H9 (cell line): ENCODE measurements around the gene OIT3. TPM values are rescaled to one million over a fixed set of nuclear protein-coding genes. Genes with fewer than 3 reads are reported as not detected.

Experiments used
- DNase-seq: peaks from one replicate; pipeline ENCODE4 v3.0.0-alpha.2; 2017
- H2AFZ ChIP-seq: one replicate; pipeline ENCODE4 v1.6.1; 2013; ENCODE audit warnings: mild to moderate bottlenecking, low read length, control low read depth, moderate library complexity
- H2AK5ac ChIP-seq: 2 replicates; pipeline ENCODE4 v1.6.1; 2013; ENCODE audit warnings: low read length, control low read depth, mixed read lengths; ENCODE audit not compliant: insufficient read length
- H2BK120ac ChIP-seq: one replicate; pipeline ENCODE4 v1.6.1; 2013; ENCODE audit warnings: low read depth, mild to moderate bottlenecking, low read length, control low read depth, inconsistent platforms; ENCODE audit not compliant: poor library complexity, severe bottlenecking
- H2BK12ac ChIP-seq: 2 replicates; pipeline ENCODE4 v1.6.1; 2013; ENCODE audit warnings: low read length, control low read depth, mixed read lengths, low read depth; ENCODE audit not compliant: insufficient read length
- H2BK15ac ChIP-seq: 2 replicates; pipeline ENCODE4 v1.6.1; 2013; ENCODE audit warnings: low read depth, low read length, control low read depth
- H2BK20ac ChIP-seq: one replicate; pipeline ENCODE4 v1.6.1; 2013; ENCODE audit warnings: low read depth, mild to moderate bottlenecking, low read length, control low read depth, inconsistent platforms; ENCODE audit not compliant: poor library complexity, severe bottlenecking
- H2BK5ac ChIP-seq: 2 replicates; pipeline ENCODE4 v1.6.1; 2013; ENCODE audit warnings: low read length, control low read depth, mixed read lengths; ENCODE audit not compliant: insufficient read length
- H3K14ac ChIP-seq: 2 replicates; pipeline ENCODE4 v1.6.1; 2013; ENCODE audit warnings: low read length, control low read depth; ENCODE audit not compliant: insufficient read depth
- H3K18ac ChIP-seq: 2 replicates; pipeline ENCODE4 v1.6.1; 2013; ENCODE audit warnings: low read depth, mild to moderate bottlenecking, mixed read lengths, low read length, control low read depth; ENCODE audit not compliant: insufficient read length
- H3K23ac ChIP-seq: 2 replicates; pipeline ENCODE4 v1.6.1; 2013; ENCODE audit warnings: low read length, control low read depth, mixed read lengths, low read depth; ENCODE audit not compliant: insufficient read length
- H3K23me2 ChIP-seq: 2 replicates; pipeline ENCODE4 v1.6.1; 2013; ENCODE audit warnings: low read depth, mild to moderate bottlenecking, mixed read lengths, low read length, control low read depth; ENCODE audit not compliant: insufficient read length, poor library complexity, severe bottlenecking
- H3K27ac ChIP-seq: 2 replicates; pipeline ENCODE4 v1.5.1; 2013; ENCODE audit warnings: low read length, control low read depth, mixed read lengths, low read depth; ENCODE audit not compliant: insufficient read length
- H3K27me3 ChIP-seq: 2 replicates; pipeline ENCODE4 v1.6.1; 2013; ENCODE audit warnings: low read length, control low read depth, inconsistent platforms; ENCODE audit not compliant: insufficient read depth
- H3K4ac ChIP-seq: 2 replicates; pipeline ENCODE4 v1.6.1; 2013; ENCODE audit warnings: low read depth, mild to moderate bottlenecking, control low read depth, inconsistent platforms, low read length, moderate library complexity
- H3K4me1 ChIP-seq: 2 replicates; pipeline ENCODE4 v1.6.1; 2013; ENCODE audit warnings: low read length, control low read depth, inconsistent platforms; ENCODE audit not compliant: insufficient read depth
- H3K4me2 ChIP-seq: 2 replicates; pipeline ENCODE4 v1.6.1; 2013; ENCODE audit warnings: low read length, control low read depth, mixed read lengths; ENCODE audit not compliant: insufficient read length, insufficient read depth
- H3K56ac ChIP-seq: 2 replicates; pipeline ENCODE4 v1.6.1; 2013; ENCODE audit warnings: low read depth, mild to moderate bottlenecking, mixed read lengths, low read length, control low read depth; ENCODE audit not compliant: insufficient read length
- H3K79me1 ChIP-seq: 2 replicates; pipeline ENCODE4 v1.6.1; 2013; ENCODE audit warnings: low read depth, mild to moderate bottlenecking, moderate library complexity, low read length, control low read depth, inconsistent platforms; ENCODE audit not compliant: insufficient read depth, poor library complexity, severe bottlenecking
- H3K79me2 ChIP-seq: 2 replicates; pipeline ENCODE4 v1.6.1; 2013; ENCODE audit warnings: low read length, control low read depth, inconsistent platforms; ENCODE audit not compliant: insufficient read depth
- H3K9ac ChIP-seq: 2 replicates; pipeline ENCODE4 v1.6.1; 2013; ENCODE audit warnings: low read length, control low read depth, mixed read lengths; ENCODE audit not compliant: insufficient read length; ENCODE audit errors: extremely low read depth
- H3K9me3 ChIP-seq: one replicate; pipeline ENCODE4 v1.6.1; 2013; ENCODE audit warnings: low read depth, low read length, inconsistent platforms; ENCODE audit not compliant: control insufficient read depth
- H3T11ph ChIP-seq: one replicate; pipeline ENCODE4 v1.6.1; 2013; ENCODE audit warnings: mild to moderate bottlenecking, low read length, control low read depth, inconsistent platforms
- H4K20me1 ChIP-seq: one replicate; pipeline ENCODE4 v1.6.1; 2013; ENCODE audit not compliant: control insufficient read depth, insufficient read length, insufficient read depth
- H4K5ac ChIP-seq: 2 replicates; pipeline ENCODE4 v1.6.1; 2013; ENCODE audit warnings: low read depth, mild to moderate bottlenecking, mixed read lengths, low read length, control low read depth; ENCODE audit not compliant: insufficient read length
- H4K8ac ChIP-seq: replicated peaks from 2 replicates; pipeline ENCODE4 v1.6.1; 2013; ENCODE audit warnings: low read length, control low read depth, mixed read lengths, low read depth; ENCODE audit not compliant: insufficient read length
- H4K91ac ChIP-seq: 2 replicates; pipeline ENCODE4 v1.6.1; 2013; ENCODE audit warnings: low read depth, mild to moderate bottlenecking, moderate library complexity, mixed read lengths, low read length, control low read depth; ENCODE audit not compliant: insufficient read length
- H3K27ac Mint-ChIP-seq, 3 experiments: 2 replicates in 2 of 3; 3 replicates in 1 of 3; pipeline ENCODE4 v1.8.0; 2020 to 2021; ENCODE audit warnings: mixed read lengths in 3 of 3, mild to moderate bottlenecking in 1 of 3, moderate library complexity in 1 of 3
- H3K27me3 Mint-ChIP-seq: 2 replicates; pipeline ENCODE4 v1.8.0; 2021; ENCODE audit warnings: low read depth, mild to moderate bottlenecking, moderate library complexity, mixed read lengths
- H3K36me3 Mint-ChIP-seq, 3 experiments: 2 replicates in 2 of 3; 3 replicates in 1 of 3; pipeline ENCODE4 v1.8.0; 2020 to 2021; ENCODE audit warnings: low read depth in 3 of 3, mixed read lengths in 3 of 3; ENCODE audit not compliant: insufficient read depth in 1 of 3
- H3K4me1 Mint-ChIP-seq, 2 experiments: 2 replicates each; pipeline ENCODE4 v1.8.0; 2020; ENCODE audit warnings: mixed read lengths in 2 of 2
- H3K4me3 Mint-ChIP-seq, 2 experiments: 2 replicates in 1 of 2; 3 replicates in 1 of 2; pipeline ENCODE4 v1.8.0; 2020 to 2021; ENCODE audit warnings: mild to moderate bottlenecking in 2 of 2, mixed read lengths in 2 of 2, moderate library complexity in 1 of 2
- H3K9me3 Mint-ChIP-seq, 2 experiments: 2 replicates in 1 of 2; 3 replicates in 1 of 2; pipeline ENCODE4 v1.8.0; 2020; ENCODE audit warnings: mild to moderate bottlenecking in 2 of 2, mixed read lengths in 2 of 2, moderate library complexity in 1 of 2
- WGBS: extraction: QIAGEN DNeasy Blood & Tissue Kit; methylation state at CpG from one replicate; pipeline ENCODE4 v1.1.7; 2013; ENCODE audit warnings: missing lambda C conversion rate, low lambda C conversion rate, mixed read lengths; ENCODE audit not compliant: insufficient read length; ENCODE audit errors: extremely low coverage; 5-methylcytosine and 5-hydroxymethylcytosine counted together
- total RNA-seq: library from RNA; stranded (reverse); gene quantifications from 2 replicates; pipeline ENCODE4 v1.2.1, GENCODE V29; 2021
- TF ChIP-seq, protein P1 (sequence below): fragments of 200-600 bp; sonication (generic); conservative IDR thresholded peaks from 3 replicates; pipeline ENCODE4 v1.8.0; 2021; ENCODE audit warnings: antibody characterized with exemption, mild to moderate bottlenecking

Gene OIT3
- total RNA-seq, 1 experiment from 2014 or later = not detected

- no peaks in the 10 kb centered on the region for H3K4me1 Mint-ChIP-seq
- no peak overlapping the region for H3K27ac Mint-ChIP-seq
- Histone ChIP-seq H3K23me2 (no peaks in the 10 kb centered on the region), H3K4ac (no peak overlapping the region), H3T11ph (no peak overlapping the region), H2BK15ac (no peak overlapping the region), H3K4me1 (no peaks in the 10 kb centered on the region), H2BK120ac (no peak overlapping the region), H3K27me3 (no peaks in the 10 kb centered on the region), H3K79me2 (no peaks in the 10 kb centered on the region), H3K9ac (no peak overlapping the region), H4K91ac (no peak overlapping the region), H2BK12ac (no peak overlapping the region), H3K79me1 (no peaks in the 10 kb centered on the region), H3K14ac (no peak overlapping the region), H3K23ac (no peak overlapping the region), H3K18ac (no peak overlapping the region), H4K8ac (no peak overlapping the region), H3K4me2 (no peak overlapping the region), H4K5ac (no peak overlapping the region), H2BK20ac (no peak overlapping the region), H2AFZ (no peak overlapping the region), H3K9me3 (no peaks in the 10 kb centered on the region), H4K20me1 (no peaks in the 10 kb centered on the region), H3K56ac (no peak overlapping the region), H2AK5ac (no peak overlapping the region), H2BK5ac (no peak overlapping the region), H3K27ac (no peak overlapping the region)
- H3K36me3 Mint-ChIP-seq = peaks cover 0 to 15% (median 6%) of the 10 kb centered on the region in 3 experiments; a peak in 6 of 7 replicates
- H3K9me3 Mint-ChIP-seq = peaks cover 15 to 16% of the 10 kb centered on the region in 2 experiments
- DNase-seq = no peak
- H3K27me3 Mint-ChIP-seq = no peaks in the 10 kb centered on the region; the same call in 1 of the 2 replicates
- no CpG with 5 or more reads among the region's 6 CpGs for WGBS
- H3K4me3 Mint-ChIP-seq = no peak overlapping the region
- TF ChIP-seq, protein P1, sequence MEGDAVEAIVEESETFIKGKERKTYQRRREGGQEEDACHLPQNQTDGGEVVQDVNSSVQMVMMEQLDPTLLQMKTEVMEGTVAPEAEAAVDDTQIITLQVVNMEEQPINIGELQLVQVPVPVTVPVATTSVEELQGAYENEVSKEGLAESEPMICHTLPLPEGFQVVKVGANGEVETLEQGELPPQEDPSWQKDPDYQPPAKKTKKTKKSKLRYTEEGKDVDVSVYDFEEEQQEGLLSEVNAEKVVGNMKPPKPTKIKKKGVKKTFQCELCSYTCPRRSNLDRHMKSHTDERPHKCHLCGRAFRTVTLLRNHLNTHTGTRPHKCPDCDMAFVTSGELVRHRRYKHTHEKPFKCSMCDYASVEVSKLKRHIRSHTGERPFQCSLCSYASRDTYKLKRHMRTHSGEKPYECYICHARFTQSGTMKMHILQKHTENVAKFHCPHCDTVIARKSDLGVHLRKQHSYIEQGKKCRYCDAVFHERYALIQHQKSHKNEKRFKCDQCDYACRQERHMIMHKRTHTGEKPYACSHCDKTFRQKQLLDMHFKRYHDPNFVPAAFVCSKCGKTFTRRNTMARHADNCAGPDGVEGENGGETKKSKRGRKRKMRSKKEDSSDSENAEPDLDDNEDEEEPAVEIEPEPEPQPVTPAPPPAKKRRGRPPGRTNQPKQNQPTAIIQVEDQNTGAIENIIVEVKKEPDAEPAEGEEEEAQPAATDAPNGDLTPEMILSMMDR = no peak
Measured at GRCh38 chr10:72906446-72906845, 12.9 kb downstream of the OIT3 start.
